Body of pancreas (tissue), 4 donors: Measurements from ENCODE around the gene ABCB11.

Experiments used
- POLR2A ChIP-seq, 3 donors: fragments of 450-650 bp; IDR thresholded peaks; one replicate each; pipeline ENCODE4 v1.6.1; 2016; ENCODE audit warnings: antibody characterized with exemption in 3 of 3, mild to moderate bottlenecking in 2 of 3
- TF ChIP-seq, protein P1 (sequence below), 7 experiments: fragments of 450-650 bp in 4 of 7; fragments of 200-600 bp in 3 of 7; sonication (generic) in 3 of 7; IDR thresholded peaks; one replicate each; pipeline ENCODE4 v1.5.1; 2016 to 2019; ENCODE audit warnings: antibody characterized with exemption in 7 of 7

DNA sequence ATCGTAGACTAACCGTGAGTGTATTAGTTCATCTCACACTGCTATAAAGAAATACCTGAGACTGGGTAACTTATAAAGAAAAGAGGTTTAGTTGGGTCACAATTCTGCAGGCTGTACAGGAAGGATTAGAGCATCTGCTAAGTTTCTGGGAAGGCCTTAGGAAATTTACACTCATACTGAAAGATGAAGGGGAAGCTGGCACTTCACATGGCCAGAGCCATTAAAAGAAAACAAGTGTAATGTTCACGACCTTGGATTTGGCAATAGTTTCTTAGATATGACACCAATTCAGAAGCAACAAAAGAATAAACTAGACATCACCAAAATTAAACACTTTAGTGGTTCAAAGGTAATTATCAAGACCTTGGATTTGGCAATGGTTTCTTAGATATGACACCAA, 23.8 kb downstream of the ABCB11 start:
- TF ChIP-seq, protein P1, sequence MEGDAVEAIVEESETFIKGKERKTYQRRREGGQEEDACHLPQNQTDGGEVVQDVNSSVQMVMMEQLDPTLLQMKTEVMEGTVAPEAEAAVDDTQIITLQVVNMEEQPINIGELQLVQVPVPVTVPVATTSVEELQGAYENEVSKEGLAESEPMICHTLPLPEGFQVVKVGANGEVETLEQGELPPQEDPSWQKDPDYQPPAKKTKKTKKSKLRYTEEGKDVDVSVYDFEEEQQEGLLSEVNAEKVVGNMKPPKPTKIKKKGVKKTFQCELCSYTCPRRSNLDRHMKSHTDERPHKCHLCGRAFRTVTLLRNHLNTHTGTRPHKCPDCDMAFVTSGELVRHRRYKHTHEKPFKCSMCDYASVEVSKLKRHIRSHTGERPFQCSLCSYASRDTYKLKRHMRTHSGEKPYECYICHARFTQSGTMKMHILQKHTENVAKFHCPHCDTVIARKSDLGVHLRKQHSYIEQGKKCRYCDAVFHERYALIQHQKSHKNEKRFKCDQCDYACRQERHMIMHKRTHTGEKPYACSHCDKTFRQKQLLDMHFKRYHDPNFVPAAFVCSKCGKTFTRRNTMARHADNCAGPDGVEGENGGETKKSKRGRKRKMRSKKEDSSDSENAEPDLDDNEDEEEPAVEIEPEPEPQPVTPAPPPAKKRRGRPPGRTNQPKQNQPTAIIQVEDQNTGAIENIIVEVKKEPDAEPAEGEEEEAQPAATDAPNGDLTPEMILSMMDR (IDR thresholded peaks at IDR 0.05), result no peak
- no peak for TF ChIP-seq POLR2A (IDR thresholded peaks at IDR 0.05)
